ENCODE results near the gene FOXP3.
"Not testable (repeated sequence)": the region's sequence is repeated elsewhere in the genome, so short reads cannot be mapped to it uniquely, and the experiment has no call there.

Gene FOXP3, protein sequence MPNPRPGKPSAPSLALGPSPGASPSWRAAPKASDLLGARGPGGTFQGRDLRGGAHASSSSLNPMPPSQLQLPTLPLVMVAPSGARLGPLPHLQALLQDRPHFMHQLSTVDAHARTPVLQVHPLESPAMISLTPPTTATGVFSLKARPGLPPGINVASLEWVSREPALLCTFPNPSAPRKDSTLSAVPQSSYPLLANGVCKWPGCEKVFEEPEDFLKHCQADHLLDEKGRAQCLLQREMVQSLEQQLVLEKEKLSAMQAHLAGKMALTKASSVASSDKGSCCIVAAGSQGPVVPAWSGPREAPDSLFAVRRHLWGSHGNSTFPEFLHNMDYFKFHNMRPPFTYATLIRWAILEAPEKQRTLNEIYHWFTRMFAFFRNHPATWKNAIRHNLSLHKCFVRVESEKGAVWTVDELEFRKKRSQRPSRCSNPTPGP

DNA sequence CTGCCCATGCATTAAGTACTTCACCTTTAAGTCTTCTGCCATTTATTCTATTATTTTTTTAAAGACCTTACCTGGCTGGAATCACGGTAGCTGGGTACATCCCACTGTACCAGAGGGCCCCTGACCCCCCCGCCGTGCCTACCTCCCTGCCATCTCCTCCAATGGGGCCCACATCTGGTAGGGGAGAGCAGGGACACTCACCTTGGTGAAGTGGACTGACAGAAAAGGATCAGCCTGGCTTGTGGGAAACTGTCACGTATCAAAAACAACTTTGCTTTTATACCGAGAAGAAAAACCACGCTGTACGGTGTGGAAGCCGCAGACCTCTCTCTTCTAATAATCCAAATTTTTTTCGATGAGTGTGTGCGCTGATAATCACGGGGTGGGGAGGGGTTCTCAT lies at the start of gene FOXP3:
TSS of gene FOXP3 (minus strand) at position 251 of the 400 bp plus-strand sequence. CDS start 6,205 bp downstream, outside the sequence.
- DNase-seq, result no peak

DNA sequence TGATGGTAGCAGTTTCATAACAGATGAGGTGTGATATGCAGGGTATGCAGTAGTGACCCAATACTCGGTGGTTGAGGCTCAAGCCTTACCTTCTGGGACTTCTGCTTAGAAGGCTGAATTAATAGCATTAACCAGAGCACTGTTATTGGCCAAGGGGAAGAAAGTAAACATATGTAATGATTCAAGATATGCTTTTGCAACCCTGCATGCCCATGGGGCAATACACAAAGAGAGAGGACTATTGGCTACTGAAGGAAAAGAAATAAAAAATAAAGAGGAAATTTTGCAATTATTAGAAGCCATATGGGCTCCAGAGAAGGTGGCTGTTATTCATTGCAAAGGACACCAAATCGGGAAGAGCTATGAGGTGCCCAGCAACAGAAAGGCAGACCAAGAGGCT lies 47.7 kb upstream of the FOXP3 start:
- DNase-seq, result no peak

DNA sequence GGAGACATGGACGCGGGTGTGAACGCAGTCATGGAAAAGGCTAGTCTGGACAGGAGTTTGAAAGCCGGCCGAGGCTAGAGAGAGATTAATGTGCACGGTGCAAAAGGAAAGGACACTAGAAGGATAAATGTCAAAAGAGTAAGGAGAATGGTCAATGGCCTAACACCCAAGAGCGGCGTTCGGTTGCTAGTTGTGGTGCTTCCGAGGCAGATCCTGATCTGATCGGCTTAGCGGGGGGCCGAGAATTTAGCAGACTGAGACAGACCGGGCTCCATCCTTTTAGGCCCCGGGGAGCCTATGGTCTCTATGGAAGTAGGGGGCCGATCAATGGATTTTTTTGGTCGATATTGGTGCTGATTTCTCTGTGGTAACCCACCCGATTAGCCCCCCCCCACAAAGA lies 45.9 kb upstream of the FOXP3 start:
- no peak for DNase-seq

DNA sequence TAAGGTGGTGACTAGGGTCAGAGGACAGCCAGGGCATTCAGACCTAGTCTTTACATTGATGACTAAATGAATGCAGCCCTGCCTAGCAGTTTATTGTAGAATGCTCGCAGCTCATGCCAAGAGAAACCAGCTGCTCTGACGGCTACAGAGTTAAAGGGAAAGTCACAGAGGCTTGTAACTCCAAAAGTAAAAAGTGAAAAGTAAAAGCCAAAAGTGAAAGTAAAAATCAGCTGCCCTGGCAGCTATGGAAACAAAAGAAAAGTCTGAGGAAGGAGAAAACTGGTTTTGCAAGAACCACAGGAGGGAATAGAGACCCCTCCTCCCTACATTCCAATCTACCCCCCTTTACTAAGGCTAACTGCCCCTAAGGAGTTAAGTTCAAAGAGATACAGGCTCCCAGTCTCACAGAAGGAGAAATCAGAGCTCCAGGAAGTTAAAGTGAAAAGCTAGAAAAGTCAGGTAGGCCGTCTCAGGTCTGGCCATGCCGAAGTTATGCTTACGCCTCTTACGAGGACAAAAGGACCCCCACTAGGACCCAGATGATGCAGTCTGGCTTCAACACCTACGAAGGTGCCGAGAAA lies 45.0 kb upstream of the FOXP3 start:
- DNase-seq, result no peak

DNA sequence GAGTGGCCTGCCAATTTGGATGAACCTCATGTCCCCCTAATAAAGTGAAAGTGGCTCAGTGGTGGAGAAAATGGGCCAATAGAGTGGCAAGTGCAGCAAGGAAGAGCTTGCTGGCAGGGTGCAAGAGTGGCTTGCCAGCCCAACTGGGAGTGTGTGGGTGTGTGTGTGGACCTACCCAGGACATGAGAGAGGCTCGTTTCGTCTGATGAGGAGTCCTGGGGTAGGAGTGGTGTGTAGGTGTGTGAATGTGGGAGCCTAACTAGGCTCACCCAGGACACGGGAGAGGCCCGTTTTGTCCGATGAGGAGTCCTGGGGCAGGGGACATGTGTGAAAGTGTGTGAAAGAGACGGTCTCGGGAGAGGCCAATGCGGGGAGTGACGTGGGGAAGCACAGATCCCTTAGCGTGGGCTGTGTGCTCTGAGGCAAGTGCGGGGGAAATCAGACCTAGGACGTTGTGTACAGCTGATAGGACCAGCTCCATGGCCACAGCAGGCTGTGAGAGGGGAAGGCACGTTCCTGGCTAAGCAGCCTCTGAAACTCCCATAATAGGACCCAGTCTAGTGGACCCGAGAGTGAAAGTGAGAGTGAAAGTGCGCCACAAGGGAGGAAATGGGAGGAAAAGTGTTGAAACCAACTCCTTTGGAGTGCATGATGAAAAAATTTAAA lies 44.2 kb upstream of the FOXP3 start:
- no peak for DNase-seq

DNA sequence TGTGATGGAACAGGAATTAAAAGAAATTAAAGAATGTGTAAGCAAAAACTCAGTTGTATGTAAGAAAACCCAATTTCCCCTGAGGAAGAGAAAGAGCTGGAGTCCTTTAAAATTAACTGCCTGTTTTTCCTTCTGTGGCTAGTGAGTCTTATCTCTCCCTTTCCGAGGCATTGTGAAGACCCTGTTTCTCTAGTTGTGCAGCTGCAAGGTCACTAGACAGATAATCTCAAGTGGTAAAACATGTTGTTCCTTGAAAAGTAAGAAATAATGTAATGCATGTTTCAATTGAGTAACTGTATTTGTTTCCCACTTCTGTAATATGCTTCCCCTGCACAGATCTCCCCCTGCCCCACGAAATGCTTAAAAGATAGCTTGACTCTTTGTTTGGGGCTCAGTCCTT lies 43.3 kb upstream of the FOXP3 start:
- not testable (repeated sequence) for DNase-seq

DNA sequence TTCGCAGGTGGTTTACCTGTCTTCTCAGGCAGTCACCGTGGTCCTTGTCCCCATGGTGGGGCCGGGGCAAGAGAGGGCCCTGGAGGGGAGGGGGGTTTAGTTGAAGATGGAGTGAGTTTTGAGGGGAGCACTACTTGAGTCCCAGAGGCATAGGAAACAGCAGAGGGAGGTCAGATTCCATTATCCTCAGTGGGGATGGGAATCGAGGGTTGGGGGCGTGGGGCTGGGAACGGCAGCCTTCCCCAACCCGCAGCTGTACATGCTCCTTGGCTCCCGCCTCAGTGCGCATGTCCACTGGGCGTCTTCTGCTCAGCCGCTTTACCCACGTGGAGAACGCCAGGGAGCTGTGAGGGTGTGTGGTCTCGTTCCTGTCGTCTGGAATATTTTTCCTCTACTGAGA lies 38.8 kb upstream of the FOXP3 start, which contains the start of gene GAGE10:
TSS of gene GAGE10 (plus strand) at position 301 of the 400 bp plus-strand sequence. CDS start 1,214 bp downstream, outside the sequence.
- no peak for DNase-seq

DNA sequence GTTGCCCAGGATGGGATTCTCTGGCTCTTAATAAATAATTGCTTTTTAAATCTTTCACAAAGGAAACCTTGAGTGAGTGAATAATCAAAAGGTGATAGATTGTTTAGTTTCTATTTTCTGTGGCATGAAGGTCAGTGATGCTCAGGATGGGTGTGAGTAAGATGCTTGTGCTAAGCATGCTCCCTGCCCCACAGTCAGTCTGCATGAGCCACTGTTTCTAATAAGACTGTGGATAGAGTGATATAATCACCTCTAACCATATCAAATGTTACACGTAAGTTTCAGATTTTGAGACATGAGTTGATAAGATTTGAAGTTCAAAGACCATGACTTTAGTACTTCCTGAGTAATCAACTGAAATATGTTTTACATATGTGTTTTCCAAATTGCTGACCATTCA lies 36.2 kb upstream of the FOXP3 start:
- DNase-seq, result no peak

DNA sequence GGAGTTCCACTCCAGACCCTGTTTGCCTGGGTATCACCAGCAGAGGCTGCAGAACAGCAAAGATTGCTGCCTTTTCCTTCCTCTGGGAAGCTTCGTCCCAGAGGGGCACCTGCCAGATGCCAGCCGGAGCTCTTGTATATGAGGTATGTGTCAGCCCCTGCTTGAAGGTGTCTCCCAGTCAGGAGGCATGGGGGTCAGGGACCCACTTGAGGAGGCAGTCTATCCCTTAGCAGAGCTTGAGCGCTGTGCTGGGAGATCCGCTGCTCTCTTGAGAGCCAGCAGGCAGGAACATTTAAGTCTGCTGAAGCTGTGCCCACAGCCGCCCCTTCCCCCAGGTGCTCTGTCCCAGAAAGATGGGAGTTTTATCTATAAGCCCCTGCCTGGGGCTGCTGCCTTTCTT lies 34.8 kb upstream of the FOXP3 start:
- not testable (repeated sequence) for DNase-seq

DNA sequence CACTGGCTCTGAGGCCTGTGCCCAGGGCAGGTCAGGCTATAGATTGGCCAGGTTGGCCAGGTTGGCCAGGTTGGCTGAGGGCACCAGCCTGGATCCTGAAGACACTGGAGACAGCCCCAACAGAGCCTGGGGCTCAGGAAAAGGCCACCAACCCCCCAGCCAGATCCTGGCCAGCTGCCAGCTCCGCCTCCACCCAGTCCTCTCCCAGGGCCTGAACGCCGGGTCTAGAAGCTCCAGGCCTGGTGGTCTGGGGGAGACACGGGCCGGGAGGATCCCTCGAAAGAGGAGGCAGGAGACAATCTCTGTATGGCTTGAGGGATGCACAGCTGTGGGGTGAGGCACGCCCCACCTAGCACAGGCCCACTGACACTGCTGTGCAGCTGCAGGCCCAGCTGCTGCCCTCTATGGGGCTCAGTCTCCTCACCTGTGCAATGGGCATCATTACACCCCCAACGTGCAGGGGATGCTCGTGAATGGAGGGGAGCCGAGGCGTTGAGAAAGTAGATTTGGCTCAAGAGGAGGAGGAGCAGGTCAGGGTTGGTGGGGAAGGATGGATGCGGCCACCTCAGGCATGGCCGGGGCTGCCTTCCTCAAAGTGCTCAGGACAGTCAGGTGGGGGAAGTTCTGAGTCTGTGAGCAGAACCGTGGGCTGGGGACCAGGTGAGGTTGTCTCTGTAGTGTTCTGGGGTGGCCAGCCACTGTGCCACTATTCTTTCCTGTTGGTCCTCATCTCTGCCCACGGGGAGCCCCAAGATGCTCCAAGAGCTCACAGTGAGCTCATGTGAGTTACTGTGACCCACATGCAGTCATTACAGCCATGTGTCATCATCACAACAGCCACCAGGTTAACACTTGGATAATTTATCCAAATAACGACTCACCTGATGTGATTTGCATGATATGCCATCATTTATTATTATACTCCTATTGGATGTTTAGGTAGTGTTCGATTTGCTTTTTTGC lies 28.2 kb upstream of the FOXP3 start:
- DNase-seq, result no peak

DNA sequence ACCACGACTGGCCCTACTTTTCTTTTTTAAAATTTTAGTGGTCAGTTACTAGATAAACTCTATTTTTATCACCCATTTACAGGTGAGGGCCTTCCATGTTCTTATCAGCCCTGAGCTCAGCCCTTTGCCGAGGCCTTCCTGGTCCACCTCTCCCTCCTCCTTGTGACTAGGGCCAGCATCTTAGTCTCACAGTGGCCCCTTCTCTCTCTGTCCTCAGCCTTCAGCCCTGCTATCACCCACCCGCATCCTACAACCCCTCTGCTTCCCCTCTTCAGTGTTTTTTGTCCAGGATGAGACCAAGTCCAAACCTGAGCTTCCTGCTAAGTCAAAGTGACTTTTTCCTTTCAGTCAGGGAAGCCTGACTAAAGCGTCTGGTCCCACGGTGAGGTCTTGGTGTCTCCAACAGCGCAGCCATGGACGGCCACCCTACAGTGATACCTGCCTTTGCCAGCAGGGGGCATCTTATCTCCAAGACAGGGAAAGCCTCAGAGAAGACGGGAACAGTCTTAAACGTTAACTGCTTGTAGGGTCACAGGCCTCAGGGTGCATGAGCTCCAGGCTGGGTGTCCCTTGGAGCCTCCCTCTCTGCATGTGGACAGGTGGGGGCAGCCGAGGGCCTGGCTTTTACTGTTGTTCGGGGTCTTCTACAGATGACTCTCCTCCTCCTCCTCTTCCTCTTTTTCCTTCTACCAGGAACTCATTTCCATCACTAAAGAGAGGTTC lies 27.3 kb upstream of the FOXP3 start:
- DNase-seq, result peak; percentile 13

DNA sequence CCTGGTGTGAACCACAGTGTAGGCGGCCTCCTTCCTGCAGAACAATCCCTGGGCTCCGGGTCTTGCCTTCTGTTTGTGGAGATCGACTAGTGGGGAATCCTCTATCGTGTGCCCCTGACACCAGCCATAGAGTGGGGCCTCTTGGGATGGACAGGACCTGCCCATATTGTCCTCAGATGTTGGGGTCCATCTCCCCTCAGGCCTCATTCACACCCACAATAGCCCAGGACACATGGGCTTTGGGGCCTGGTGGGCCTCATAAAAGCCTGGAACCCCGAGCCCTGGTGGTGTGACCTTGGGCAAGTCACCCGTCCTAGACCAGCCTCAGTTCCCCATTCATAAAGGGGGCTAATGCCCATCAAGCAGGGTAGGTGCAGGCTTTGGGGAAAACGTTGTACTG lies 25.7 kb upstream of the FOXP3 start:
- DNase-seq, result no peak

DNA sequence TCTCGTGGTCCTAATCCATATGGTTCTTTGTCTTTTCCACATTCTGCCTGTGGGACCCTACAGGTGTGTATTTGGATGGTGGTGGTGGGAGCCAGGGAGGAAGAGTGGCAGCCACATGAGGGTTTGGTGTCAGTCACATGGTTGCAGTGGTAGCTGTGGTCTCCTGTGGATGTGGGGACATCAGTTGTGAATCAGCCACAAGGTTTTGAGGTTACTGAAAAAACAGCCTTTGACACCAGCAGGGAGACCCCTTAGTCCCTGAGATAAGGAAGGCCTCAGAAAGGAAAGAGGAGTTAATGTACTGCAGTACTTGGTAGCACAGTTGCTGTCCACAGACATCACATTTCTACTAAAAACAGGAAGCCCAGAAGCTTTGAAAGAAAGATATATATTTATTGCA lies 23.2 kb upstream of the FOXP3 start:
- no peak for DNase-seq

DNA sequence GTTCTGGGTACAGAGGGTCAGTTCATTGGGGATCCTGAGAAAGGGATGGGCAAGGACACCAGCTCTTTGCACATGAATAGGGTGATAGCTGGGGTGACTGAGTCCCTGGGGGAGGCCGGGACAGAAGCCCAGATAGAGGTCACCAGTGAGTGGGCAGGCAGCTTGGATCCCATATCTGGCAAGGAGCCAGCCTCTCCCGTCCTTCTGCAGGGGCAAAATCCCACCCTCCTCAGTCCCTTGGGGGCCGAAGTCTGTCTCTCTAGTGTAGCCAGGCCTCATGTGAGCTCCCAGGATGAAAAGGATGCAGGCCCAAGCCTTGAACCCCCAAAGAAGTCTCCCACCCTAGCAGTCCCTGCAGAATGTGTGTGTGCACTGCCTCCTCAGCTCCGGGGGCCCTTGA lies 22.1 kb upstream of the FOXP3 start:
- DNase-seq, result no peak

DNA sequence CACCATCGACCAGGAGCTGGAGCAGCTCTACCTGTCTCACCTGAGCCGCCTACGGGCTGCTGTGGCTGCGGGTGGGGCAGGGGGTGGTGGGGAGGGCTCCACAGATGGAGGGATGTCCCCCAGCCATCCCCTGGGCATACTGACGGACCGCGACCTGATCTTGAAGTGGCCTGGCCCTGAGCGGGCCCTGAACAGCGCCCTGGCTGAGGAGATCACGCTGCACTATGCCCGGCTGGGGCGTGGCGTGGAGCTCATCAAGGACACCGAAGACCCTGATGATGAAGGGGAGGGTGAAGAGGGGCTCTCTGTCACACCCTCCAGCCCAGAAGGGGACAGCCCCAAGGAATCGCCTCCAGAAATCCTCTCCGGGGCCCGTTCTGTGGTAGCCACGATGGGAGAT lies 21.6 kb upstream of the FOXP3 start:
- DNase-seq, result no peak

DNA sequence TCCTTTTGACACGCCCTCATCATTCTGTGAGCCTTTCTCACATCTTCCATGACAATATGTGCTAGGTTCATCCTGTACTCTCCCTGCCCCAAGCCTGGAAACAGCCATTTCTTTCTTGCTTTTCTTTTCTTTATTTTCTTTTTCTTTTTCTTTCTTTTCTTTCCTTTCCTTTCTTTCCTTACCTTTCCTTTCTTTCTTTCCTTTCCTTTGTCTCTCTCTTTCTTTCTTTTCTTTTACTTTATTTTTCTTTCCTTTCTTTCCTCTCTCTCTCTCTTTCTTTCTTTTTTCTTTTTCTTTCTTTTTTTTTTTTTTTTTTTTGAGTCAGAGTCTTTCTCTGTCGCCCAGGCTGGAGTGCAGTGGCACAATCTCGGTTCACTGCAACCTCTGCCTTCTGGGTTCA lies 19.7 kb upstream of the FOXP3 start:
- no peak for DNase-seq

DNA sequence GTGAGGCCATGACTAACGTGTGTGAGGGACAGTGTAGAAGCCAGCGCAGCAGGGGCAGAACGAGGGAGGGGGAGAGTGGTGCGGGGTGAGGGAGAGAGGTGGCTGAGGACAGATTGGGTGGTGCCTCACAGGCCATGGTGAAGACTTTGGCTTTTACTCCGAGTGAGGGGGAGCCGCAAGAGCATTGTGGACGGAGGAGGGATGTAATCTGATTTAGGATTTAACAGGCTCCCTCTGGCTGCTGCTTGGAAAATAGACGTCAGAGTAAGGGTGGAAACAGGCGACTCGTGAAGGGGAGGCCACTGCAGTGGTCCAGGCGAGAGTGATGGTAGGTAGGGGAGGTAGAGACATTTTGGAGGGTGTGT lies 18.1 kb upstream of the FOXP3 start:
- peak; percentile 22 for DNase-seq

DNA sequence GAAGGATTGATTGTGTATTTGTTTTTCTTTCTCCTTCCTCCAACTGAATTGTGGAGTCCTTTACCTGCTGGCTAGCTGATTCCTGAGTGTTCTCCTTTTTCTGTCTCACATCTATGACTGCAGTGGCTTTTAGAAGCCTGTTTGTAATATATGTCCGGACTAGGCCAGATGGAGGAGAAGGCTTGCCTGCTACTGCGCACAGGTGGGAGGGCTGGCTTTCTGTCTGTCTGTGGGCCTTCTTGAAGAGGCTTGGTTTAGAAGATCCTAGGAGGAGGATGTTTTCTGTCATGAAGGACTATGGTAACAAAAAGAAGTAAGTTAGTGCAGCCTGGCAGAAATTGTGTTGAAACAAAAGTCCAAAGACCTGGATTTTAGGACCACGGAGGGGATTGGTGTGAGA lies 13.6 kb upstream of the FOXP3 start:
- DNase-seq, result no peak

DNA sequence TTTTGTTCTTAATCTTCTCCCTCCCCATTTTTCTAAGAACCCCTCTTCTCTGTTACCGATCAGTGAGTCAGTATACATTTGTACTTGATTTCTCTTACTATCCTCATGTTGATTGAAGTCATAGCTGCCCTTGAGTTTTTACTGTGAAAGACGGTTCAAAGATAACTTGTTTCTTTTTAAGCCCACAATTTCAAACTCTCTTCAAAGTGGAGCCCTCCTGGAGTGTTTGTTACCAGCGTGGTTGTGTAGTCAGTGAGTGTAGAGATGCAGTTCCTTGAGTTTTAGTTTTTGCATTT lies 13.0 kb upstream of the FOXP3 start:
- DNase-seq, result no peak

DNA sequence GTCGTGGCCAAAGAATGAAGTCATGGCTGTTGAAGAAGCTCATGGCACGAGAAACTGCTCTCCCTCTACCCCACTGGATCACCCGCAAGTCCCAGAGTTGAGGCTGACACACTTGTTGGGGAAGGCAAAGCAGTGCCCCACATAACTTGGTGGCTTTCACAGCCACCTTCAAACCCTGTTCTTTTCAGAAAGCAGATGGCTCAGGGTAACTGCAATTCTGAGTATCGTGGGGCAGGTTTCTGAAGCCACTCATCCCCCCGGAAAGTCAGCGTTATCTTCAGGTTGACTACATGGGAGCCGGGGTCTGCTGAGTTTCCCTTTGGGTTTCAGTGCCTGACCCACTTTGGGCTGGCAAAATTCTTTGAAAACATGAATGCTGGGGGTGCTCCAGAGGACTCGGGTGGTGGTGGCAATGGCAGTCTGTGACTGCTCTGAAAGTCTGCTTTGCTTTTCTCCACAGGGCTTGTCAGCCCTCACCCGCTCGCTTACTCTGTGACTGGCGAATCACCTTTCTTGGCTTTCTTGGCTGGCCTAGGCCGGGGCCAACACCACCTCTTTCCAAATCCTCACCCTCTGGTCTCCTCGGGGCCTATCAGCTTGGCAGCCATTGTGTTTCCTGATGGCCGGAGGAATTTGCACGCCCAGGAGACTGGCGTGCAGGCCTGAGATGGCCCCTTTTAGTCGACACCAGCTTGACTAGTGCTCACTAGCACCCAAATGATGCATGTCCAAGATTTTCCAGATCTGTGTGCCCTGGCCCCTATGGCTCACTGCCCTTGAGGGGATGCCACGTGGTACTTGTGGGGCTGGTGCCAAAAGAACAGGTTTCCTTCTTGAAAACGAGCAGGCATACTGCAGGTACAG lies 12.4 kb upstream of the FOXP3 start:
- no peak for DNase-seq

DNA sequence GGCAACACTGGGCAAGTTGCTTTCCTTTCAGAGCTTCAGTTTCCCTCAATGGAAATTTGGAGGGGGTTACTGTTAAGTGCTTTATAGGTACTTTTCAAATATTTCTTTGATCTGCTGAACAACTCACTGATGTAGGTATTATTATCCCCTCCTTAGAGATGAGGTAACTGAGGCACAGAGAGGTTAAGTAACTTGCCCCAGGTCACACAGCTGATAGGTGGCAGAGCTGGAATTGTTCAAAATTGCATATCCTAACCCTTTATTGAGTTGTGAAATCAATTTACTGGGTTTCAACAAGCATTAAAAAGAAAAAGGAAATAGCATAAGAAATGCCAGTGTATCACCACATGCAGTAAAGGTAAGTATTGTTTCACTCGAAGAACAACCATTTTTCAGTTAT lies 11.7 kb upstream of the FOXP3 start:
- no peak for DNase-seq

All from NCI-H1092 treated with DMSO at 0.1 percent for 48 hours (cell line).